Measurements from ENCODE around the gene BICD2. TPM values are rescaled to one million over a fixed set of nuclear protein-coding genes. Genes with fewer than 3 reads are reported as not detected.

Gene BICD2
- total and polyA plus RNA-seq, 9 of the 15 experiments (the other 6 are each of a cell fraction or from before 2014, with no cell fraction given): 3.6 to 23.4 (median 11.8) TPM

- no peak for TF ChIP-seq ZFP36 (IDR thresholded peaks at IDR 0.05; ENCODE audit: low read depth, low read length, partially characterized antibody)
Observed at GRCh38 chr9:92748233-92748497, 16.5 kb downstream of the BICD2 start (continued).

DNA sequence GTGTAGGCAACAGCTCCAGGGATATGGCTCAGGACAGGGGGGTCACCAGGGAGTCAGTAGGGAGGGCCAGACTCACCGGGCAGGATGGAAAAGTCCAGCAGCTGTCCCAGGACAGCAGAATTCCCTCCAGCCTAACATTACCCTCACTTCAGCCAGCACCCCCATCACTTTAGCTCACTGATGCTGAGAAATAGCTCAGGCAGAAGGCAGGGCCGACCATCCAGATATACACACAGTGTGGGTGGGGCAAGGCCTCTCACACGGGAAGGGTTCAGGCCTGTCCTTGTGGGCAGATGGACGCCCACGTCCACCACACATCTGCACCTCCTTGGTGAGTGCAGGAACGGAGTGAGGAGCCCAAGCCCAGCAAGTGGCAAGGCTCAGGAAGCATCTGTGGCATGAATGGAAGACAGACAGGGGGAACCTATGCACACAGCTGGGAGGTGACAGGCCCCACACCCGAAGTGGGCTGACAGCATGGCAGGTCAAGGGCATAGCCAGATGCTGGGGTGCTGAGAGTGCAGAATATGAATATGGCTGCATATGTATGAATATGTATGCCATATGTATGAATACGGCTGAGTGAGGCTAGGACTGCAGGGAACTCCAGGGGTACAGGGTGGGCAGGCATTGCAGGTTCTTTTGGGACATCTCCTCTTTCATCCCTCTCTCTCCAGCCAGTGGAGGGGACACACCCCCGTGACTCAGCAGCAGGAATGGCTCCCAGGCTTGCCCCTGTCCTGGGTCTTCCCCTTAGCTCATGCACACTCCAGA lies 17.0 kb downstream of the BICD2 start:
- CTCF ChIA-PET (ENCODE audit: low intra/inter-chr PET ratio): no interaction called here
- no peak overlapping the region for H3K4me3 ChIP-seq
- TF ChIP-seq, protein P1, sequence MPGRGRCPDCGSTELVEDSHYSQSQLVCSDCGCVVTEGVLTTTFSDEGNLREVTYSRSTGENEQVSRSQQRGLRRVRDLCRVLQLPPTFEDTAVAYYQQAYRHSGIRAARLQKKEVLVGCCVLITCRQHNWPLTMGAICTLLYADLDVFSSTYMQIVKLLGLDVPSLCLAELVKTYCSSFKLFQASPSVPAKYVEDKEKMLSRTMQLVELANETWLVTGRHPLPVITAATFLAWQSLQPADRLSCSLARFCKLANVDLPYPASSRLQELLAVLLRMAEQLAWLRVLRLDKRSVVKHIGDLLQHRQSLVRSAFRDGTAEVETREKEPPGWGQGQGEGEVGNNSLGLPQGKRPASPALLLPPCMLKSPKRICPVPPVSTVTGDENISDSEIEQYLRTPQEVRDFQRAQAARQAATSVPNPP (IDR thresholded peaks at IDR 0.05; ENCODE audit: borderline replicate concordance, insufficient read depth, insufficient read length): no peak
- TF ChIP-seq KLF13 (tag; IDR thresholded peaks at IDR 0.05; ENCODE audit: borderline replicate concordance, low read depth): 0 out of 2 replicates have a peak, but pooled peaks have one; percentile 49
- TF ChIP-seq ZZZ3 (IDR thresholded peaks at IDR 0.05): no peak
- TF ChIP-seq AFF1 (IDR thresholded peaks at IDR 0.05; ENCODE audit: low read depth in 1 of 2, partially characterized antibody in 2 of 2): no peak
- no peak for TF ChIP-seq HINFP (tag; conservative IDR thresholded peaks at IDR 0.05; ENCODE audit: low read depth)
- no peak for TF ChIP-seq ZNF146 (CRISPR knock-in tag; IDR thresholded peaks at IDR 0.05; ENCODE audit: unreplicated experiment)
- no peak for TF ChIP-seq SRSF7 (optimal IDR thresholded peaks at IDR 0.05; ENCODE audit: low read depth, low read length)
- no peak for TF ChIP-seq GABPB2 (CRISPR knock-in tag; conservative IDR thresholded peaks at IDR 0.05)
- no peak for TF ChIP-seq HOMEZ (CRISPR knock-in tag; IDR thresholded peaks at IDR 0.05)

More for the DNA sequence above, 17.0 kb downstream of the BICD2 start:
- Histone ChIP-seq H4K20me1 (replicated peaks; ENCODE audit: control insufficient read depth, insufficient read depth, low read length) (peaks cover 28% of the 10 kb centered on the region), H3K9ac (ENCODE audit: insufficient read depth in 1 of 2, low read depth in 2 of 2, low read length in 2 of 2) (peak overlapping the region in 1 of 2 experiments; percentile 70; a peak in 2 of 4 replicates), H3K79me2 (ENCODE audit: control insufficient read depth, insufficient read depth, low read length) (peaks cover 92% of the 10 kb centered on the region), H3K36me3 (ENCODE audit: control insufficient read depth, insufficient read depth, low read length) (0 out of 3 replicates have a peak, but pooled peaks cover 3% of the 10 kb centered on the region), H3K27ac (ENCODE audit: extremely low read depth, low read depth, low read length) (peak overlapping the region; percentile 16; the same call in 1 of the 3 replicates), H3K27me3 (ENCODE audit: control insufficient read depth in 2 of 2, insufficient read depth in 2 of 2, low read length in 2 of 2) (no peaks in the 10 kb centered on the region), H3K9me3 (replicated peaks; ENCODE audit: control insufficient read depth, insufficient read depth, low read depth, low read length) (no peaks in the 10 kb centered on the region), H3K4me1 (replicated peaks in 1 of 2; ENCODE audit: control insufficient read depth in 2 of 2, insufficient read depth in 2 of 2, low read length in 2 of 2) (peaks cover 40 to 43% of the 10 kb centered on the region in 2 experiments), H2AFZ (ENCODE audit: low read depth, low read length) (no peak overlapping the region), H3K9me1 (ENCODE audit: control insufficient read depth, insufficient read depth, low read length) (peaks cover 13% of the 10 kb centered on the region), H3K4me2 (ENCODE audit: insufficient read depth, low read length) (peak overlapping the region; percentile 8)
- intact Hi-C loops (cut with micrococcal nuclease): no loop called here
- 59% methylated on average over 9 of the region's 9 CpGs for WGBS (ENCODE audit: insufficient coverage, low coverage, missing lambda C conversion rate)
- POLR2A ChIA-PET: interaction anchor here (1.1 to 2.0 kb wide), 2 partner anchors 14 to 16 kb away, joined by 3 to 10 read pairs; partner anchors contain the start of gene BICD2
- BruUV-seq (replicated peaks): no TSS peak
- peak; percentile 37 for FAIRE-seq
- peak in 3 of 4 experiments; percentile 30 to 32 (median 31) for DNase-seq (ENCODE audit: extremely low read depth in 1 of 4, low spot score in 3 of 4)
- in situ Hi-C loops (cut with MboI): no loop called here
- ATAC-seq: peak; percentile 61
